Activated CD4-positive, alpha-beta T cell treated with anti-CD3 and anti-CD28 coated beads for 4 hours (primary cell): ENCODE measurements around the gene TMEM120A.

ENCODE experiments used
- DNase-seq, 2 donors: peaks; one replicate each; pipeline ENCODE4 v3.0.0-alpha.2; 2020

TMEM120A gene

DNA sequence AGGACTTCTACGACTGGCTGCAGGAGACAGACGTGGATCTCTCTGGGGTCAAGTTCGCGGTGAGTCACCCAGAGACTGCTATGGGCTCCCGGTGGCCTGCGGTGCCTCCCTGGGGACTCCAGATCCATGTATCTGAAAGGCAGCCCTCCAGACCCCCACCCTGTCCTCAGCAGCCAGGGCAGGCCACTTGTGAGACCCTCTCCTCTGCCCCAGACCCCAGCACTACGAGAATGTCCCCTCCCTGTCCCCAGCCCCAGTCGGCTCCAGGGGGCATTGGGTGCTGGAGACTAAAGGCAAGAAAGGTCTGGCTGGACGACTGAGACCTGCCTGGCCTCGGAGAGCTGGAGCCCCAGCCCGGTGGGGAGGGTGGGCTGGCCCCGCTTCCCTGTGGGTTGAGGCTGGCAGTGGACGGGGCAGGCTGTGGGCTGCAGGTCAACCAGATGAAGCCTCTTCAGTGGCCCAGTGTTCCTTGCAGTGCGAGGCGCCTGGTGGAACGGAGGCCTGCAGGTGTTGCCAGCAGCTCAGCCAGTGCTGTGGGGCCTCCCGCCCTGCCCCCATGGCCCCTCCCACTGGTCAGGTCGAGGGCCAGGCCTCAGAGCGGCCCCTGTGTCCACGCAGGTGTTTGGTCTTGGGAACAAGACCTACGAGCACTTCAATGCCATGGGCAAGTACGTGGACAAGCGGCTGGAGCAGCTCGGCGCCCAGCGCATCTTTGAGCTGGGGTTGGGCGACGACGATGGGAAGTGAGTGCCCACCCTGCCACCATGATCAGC lies 13.8 kb downstream of the TMEM120A start:
- DNase-seq, result no peak

DNA sequence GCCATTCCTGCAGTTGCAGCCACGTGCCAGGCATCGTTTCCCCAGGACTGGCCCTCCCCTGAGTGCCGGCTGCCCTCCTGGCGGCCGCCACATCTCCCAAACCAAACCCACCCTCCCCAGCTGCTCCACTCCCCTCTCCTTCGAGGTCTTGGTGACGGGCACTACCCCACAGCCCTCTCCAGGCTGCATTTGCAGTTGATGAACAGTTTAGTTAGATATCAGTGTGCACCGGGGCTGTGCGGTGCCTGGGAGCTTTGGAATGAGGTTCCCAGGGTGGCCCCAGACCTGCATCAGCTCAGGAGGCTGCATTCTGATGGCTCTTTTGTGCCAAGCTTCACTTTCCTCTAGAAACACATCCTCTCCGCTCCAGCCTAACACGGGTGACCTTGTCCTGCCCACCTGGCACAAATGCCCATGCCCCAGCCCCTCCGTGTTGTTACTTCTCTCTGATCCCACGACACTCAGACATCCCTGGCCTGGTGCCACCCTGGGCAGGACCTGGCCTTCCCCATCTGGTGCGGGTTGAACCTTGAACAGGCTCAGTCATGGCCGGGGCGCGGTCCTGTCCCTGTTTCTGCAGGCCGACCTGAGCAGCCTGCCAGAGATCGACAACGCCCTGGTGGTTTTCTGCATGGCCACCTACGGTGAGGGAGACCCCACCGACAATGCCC lies 14.5 kb downstream of the TMEM120A start:
- DNase-seq, result no peak

DNA sequence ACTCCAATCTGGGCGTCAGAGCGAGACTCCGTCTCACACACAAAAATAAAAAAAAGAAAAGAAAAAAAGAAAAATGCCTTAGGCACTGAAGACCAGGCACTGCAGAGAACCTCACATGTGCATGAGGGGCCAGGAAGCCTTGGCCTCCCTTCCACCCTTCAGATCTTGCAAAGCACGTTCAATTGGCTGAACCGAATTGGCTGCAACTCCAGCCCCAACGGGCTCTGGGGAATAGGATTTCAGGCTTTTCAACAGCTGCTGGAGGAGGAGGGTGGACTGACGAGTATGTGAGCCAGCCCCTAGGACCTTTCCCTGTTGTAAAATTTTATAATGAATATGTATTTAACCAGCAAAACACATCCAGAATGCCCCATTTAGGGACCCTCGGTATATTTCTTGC lies 16.7 kb downstream of the TMEM120A start:
- no peak for DNase-seq

DNA sequence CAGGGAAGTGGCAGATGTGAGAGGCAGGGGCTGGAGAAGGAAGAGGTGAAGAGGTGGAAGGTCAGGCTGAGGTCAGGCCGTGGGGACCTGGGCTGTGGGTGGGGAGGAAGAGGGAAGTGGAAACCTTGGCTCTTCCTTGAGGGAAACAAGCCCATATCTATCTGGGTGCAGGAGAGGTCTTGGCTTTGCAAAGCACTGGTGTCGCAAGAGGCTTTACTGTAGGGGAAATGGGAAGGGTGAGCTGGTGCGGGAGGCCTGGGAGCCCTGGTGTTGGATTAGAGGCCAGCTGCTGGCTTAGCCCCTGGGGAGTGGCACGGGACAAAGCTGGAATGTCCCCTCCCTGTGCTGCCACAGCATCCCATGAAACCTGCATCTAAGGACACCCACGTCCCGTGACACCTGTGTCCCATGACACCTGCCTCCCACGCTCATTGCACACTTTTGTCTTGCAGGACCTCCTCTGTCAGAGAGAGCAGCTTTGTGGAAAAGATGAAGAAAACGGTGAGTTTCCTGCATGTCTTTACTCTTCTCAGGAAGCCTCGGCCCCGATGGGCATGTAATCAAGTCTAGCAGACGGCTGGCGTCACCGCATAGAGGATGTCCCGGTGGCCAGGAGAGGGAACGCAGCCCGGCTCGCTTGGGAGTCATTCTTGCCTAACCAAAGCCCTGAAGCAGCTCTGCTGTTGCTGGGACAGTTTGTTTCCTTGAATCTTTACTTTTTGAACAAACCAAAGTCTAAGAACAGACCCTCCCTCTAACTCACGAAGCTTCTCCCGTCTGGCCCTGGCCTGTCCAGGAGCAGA lies 22.2 kb downstream of the TMEM120A start:
- DNase-seq, result no peak

DNA sequence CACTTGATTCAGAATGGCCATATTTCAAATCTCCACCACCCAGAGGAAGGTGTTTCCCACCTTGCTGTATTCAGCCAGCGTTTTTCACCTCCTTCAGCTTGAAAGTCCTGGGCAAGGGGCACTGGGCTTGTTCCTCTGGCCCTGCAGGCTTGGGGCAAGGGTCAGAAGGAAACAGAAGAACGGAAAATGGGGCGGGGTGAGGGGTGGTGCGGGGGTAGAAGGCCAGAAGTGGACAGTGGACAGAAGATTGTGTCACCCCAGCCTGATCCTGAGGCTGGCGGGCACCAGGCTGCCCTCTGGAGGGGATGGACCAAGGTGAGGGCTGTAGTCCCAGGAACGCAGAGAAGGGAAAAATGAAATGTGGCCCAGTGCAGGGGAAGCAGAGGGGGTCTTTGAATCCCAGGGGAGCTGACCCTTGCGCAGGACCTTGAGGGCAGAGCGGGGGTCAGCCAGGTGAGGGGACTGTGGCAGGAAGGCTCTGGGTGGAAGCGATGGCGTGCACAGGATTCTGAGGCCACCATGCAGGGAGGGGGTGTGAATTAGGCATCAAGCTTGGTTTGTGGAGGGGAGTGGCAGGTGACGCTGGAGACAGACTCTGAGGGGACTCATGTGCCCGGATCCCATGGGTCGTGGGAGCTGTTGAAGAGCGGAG lies 23.0 kb downstream of the TMEM120A start:
- DNase-seq, result no peak

DNA sequence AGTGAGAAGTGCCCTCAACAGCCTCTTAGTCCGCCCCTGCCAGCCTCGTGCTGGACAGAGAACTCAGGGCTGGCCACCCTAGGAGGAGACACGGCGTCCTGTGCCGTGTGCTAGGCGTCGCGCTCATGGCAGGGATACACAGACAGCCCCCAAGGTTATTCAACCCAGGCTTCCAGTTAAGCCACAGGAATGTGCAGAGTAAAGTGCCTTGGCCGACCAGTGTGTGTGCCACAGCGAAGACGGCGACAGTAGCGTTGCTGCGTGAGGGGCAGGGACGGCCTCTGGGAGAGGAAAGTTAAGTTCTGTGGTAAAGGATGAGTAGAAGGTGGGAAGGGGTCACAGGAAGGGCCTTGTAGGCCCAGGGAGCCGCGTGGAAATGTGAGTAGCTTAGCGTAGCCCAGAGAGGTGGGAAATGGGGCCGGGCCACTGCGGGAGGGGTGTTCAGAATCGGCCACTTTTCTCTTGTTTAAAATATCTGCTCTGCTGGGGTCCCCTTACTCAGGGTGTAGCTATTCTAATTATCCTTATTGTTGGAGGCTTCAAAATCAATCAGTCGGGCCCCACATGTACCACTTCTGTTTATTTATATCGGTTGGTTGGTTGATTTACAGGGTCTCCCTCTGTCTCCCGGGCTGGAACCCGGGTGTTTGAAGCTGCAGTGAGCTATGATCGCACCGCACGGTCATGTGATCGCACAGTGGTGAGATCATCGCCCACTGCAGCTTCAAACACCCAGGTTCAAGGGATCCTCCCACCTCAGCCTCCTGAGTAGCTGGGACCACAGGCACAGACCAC lies 24.5 kb downstream of the TMEM120A start:
- DNase-seq, result no peak

DNA sequence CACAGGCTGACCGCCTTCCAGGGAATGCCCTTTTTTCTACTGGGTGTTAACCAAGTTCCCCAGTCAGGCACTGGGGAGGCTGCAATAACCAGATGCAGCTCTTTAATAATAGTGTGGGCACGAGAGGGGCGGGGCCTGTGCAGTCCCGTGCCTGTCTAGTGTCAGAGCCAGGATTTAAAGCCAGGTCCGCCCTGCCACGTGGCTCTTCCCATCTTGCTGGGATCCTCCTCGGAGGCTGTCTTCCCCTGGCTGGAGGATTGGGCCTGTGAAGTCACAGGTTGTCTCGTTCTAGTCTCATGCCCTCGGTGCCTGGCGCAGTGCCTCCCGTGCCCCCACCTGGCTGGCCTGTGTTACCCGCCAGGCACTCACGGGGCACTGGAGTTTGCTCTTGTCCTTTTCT lies 25.2 kb downstream of the TMEM120A start:
- DNase-seq, result no peak

DNA sequence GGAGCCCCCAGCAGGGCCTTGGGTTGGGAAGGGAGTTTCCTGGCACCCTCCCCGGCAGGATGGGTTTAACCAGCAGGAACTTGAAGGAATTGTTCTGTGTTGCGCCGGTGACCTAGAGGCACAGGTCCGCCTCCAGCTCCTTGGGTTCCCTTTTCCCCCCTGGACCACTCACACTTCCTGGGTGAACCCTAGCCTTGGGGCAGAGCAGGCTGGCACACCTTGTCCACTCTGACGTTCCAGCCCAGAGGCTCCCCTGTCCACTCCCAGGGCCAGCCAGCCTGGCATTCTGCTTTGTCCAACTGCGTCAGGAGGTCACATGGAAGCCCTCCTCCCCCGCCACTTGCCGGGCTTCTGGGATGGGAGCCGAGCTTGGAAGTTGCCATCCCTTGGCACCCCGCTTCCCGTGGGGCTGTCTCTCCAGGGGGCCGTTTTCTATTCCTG lies 25.8 kb downstream of the TMEM120A start:
- DNase-seq, result no peak

DNA sequence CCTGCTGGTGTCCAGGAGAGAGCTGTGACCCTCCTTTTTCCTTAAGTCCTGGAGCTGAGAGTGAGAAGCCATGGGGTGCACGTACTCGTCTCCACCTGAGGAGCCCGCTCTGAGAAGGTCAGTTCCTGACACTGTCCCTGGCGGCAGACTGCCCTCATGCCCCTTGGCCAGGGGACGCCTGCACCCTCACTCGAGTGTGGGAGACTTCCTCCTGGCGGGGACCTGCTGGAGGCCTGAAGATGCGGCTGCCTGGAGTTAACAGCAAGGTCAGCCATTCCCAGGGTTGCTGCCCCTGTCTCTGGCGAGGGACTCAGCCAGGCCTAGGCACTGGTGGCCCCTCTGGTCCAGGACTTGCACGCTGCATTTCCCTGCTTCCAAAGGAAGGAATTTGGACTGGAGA lies 26.4 kb downstream of the TMEM120A start:
- no peak for DNase-seq

DNA sequence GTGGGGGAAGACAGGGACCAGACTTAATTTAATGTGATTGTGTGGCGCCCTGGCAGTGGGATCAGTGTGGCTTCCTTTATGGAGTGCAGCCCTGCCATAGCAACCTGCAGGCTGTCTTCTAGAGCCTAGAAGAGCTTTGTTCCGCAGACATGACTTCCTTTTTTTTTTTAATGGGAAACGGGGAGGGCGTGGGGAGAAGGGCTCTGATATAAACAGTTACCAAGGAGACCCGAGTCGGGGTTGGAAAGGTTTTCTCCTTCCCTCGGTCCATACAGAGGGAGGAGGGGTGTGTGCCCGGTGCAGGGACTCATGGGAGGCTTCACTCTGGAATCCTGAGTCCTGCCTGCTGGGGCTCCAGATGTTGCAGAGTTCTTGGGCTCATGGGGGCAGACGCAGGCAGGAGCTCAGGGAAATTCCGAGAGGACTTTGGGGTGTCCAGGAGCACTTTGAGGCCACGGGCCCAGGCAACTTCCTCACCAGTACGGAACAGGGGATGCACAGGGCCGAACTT lies 26.9 kb downstream of the TMEM120A start:
- DNase-seq, result no peak

DNA sequence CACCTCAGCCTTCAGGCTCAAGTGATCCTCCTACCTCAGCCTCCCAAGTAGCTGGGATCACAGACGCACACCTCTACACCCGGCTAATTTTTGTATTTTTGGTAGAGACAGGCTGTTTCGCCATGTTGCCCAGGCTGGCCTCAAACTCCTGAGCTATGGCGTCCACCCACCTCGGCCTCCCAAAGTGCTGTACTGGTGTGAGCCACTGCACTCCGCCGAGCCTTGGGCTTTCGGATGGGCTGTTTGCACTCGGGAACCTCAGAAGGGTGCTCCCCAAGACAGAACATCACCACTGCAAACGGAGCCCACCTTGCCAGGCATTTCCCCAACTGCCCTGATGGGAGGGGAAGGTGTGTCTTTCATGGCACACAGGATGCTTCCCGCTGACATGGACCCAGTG lies 27.3 kb downstream of the TMEM120A start:
- DNase-seq, result no peak

DNA sequence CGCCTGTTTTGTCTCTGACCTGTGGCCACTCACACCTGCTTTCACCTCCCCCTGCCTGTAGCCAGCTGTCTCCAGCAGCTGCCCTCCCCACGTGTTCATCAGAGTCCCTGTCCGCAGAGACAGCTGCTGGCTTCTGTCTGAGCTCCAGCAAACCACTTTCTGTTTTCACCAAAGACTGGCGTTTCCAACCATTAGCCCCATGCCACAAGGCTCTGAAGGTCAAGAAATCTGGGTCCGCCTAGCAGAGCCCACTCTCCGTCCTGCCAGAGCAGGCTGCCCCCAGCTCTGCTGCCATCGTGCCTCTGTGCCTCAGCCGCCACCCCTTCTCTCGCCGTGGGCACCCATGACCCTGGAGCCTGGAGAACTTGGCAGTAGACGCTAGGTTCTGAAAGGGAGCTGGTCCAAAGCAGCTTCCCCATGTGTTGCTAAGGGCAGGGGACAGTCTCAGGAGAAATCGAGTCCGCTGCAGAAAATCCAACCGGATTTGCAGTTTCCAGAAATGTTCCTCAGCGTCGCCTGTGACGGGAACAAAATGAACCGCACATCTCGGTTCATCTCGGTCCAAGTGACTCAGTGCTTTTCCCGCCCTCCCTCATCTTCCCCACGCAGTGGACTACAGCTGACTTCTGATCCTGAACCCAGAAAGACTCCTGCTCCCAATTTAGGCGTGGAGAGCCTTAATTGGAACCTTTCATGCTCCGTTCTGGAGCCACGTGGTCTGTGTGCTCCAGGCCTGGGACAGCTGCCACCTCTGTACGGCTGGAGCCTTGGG lies 28.0 kb downstream of the TMEM120A start:
- no peak for DNase-seq

DNA sequence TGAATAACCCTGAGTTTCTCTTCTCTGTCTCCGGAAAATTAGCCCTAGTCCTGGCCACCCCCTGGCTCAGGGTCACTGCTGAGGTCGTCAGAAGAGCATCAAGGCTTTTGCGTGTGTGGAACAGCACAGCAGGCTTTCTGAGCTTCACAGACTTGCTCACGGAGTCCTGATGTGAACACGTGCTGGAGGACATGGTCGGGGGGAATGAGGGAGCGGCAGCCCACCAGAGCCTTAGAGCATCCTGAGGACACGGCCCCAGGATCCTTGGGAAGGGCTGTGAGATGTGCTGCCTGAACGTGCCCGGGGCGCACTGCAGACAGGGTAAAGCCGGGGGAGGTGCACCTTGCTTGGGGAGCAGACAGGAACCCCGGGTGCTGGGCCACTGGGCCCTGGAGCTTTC lies 28.8 kb downstream of the TMEM120A start:
- DNase-seq, result no peak

DNA sequence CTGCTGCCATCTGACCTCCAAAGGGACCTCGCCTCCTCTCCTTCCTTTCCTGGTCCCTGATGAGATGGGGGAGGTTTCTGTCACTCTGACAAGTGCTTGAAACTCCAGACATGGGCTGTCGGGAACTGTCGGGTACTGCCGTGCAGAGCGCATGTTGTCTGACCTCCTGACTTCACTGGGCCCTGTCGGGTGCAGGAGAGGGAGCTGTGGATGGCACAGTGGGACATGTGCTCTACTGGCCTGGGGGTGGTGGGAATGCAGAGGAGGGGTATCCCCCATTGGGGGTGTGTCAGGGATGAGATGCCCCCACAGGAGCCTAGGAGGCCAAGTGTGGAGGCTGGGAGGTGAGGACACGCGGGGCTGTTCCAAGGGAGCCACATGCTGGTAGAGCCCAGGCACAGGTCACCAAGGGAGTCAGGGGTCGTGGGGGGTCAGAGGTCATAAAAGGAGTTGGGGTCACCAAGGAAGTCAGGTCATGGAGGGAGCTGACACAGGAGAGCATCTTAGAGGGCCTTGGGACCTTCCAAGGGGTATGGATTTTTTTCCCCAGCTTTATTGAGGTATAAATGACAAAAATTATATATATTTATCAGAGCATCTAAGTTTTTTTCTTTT lies 30.9 kb downstream of the TMEM120A start:
- DNase-seq, result no peak

DNA sequence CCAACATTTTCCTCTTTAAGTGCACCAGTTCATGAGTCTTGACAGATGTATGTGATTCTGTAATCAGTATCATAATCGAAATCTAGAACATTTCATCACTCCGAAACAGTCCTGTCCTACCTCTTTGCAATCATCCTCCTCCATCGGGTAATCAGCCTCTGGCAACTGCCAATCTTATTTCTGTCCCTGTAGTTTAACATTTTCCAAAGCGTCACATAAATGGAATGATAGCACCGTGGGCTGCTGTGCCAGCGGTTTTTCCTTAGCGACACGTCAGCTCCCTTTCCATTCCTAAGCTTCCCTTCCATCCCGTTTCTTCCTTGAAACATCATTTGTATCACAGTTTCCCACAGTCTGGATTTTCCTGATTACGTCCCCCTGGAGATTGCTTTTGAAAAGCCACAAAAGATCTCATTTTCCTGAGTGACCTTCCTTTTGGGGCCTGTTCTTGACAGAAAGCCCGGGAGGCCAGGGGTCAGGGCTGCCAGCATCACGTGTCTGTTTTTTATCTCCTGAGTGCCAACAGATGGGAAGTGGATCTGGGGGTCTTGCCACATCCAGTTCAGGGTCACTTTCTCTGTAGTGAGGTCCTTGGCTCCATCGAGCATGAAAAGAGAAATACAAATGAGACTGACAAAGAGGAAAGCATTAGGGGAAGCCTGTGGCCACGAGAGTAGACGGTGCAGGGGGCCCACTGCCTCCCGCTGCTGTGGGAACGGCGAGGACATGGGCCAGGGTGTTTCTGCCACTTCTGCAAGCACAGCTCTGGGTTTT lies 31.6 kb downstream of the TMEM120A start:
- DNase-seq, result no peak

DNA sequence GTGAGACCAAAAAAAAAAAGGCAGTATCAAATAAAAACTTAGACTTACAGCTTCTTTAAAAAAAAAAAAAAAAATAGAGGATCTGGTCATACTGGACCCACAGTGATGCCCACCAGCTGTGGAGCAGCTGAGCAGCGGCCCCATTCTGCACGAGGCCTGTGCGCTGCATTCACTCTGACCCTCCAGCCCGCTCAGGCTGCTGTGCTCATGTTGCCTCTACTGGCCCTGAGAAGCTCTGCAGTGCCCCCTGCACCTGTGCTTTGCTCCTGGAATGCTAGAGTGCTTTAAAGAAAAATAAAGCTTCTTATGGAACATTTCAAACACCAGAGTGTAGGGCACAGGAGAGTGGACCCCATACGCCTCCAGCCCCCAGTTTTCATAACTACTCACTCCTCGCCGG lies 33.2 kb downstream of the TMEM120A start:
- DNase-seq, result no peak

DNA sequence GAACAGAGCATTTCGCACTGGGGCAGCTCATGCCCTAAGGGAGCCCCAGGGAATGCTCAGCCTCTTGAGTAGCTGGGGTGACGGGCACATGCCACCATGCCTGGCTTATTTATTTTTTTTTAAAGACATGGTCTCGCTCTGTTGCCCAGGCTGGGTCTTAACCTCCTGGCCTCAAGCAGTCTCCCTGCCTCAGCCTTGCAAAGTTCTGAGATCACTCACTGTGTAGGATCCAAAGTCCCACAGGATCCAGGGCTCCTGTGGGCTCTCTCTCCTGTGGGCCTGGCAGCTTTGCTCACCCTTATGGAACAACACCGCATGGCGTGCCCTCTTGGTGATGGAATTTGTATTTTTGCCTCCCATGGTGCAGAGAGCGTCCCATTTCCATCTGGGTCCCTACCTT lies 34.0 kb downstream of the TMEM120A start:
- DNase-seq, result no peak

DNA sequence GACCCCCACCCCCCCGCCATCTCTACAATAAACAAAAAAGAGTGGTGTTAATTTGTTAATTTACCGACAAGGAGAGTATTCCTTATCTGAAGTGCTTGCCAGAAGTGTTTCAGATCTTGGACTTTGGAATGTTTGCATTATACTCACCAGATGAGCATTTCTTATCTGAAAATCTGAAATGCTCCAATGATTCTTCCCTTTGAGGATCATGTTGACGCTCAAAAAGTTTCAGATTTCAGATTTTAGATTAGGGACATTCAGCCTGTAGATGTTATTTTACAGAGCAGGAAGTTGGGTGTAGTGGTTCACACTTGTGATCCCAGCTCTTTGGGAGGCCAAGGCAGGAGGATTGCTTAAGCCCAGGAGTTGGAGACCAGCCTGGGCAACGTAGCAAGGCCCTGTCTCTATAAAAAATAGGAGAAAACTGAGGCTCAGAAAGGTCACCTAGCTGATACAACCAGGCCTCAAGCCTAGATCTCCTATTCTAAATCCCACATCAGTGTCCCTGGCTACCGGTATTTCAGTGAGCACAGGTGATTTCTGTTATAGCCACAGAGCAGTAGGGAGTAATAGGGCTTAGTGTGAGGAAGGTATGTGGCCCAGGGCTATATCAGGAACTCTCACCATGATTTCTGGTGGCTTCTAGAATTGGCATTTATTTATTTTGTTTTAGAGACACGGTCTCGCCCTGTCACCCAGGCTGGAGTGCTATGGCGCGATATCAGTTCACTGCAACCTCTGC lies 35.4 kb downstream of the TMEM120A start:
- DNase-seq, result no peak

DNA sequence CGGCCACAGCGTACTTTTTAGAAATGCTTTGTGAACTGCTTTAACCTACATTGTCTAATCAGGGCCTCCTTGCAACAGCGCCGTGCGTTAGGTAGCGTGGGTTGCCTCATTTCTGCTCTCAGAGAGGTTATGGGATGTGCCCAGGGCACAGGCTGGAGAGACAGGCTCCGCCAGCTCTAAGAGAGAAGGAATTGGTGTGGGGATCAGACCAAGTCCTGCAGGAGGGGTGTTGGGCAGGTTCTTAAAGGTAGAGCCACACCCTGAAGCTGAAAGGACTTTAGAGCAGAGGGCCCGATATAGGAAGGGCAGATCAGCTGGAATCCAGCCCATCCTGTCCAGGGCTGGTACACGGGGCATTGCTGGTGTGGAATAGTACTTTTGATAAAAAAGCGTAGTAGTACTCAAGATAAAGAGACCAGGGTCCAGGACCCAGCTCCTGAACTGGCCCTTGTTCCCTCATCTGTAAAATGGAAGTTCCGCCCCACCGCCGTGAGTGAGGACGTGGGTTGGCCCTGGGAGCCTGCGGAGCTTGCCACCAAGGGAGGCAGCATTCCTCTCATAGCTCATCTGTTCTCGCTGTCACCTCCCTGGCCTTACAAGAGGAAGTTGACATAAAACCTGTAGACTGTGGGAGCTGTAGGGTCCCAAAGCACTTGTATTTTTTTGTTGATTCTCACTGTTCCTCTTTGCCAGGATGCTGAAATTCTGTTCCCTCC lies 37.2 kb downstream of the TMEM120A start:
- DNase-seq, result no peak
